Superior temporal gyrus (tissue), 1 donor: ENCODE measurements around the gene TYRP1.

ENCODE experiments used
- DNase-seq: peaks from one replicate; pipeline ENCODE4 v3.0.0-alpha.2; 2016; ENCODE audit errors: extremely low spot score

TYRP1 gene

GRCh38 chr9:12696931-12697622 is 3.9 kb downstream of the TYRP1 start:
- DNase-seq = no peak

GRCh38 chr9:12697719-12698118 is 4.5 kb downstream of the TYRP1 start:
- DNase-seq = no peak

- DNase-seq = no peak
Observed at GRCh38 chr9:12698266-12698665, 5.1 kb downstream of the TYRP1 start.

- no peak for DNase-seq
Observed at GRCh38 chr9:12698986-12699385, 5.8 kb downstream of the TYRP1 start.

GRCh38 chr9:12699529-12699928 is 6.3 kb downstream of the TYRP1 start:
- no peak for DNase-seq

- DNase-seq = no peak
Observed at GRCh38 chr9:12701126-12701525, 7.9 kb downstream of the TYRP1 start.

GRCh38 chr9:12702160-12702758 is 9.1 kb downstream of the TYRP1 start:
- DNase-seq = peak; percentile 76

GRCh38 chr9:12703996-12704395 is 10.8 kb downstream of the TYRP1 start:
- DNase-seq = no peak

GRCh38 chr9:12705738-12706391 is 12.7 kb downstream of the TYRP1 start:
- DNase-seq = no peak

GRCh38 chr9:12708562-12709298 is 15.5 kb downstream of the TYRP1 start:
- DNase-seq = no peak

- DNase-seq = no peak
Observed at GRCh38 chr9:12712532-12712931, 19.3 kb downstream of the TYRP1 start.

- no peak for DNase-seq
Observed at GRCh38 chr9:12715268-12715667, 22.1 kb downstream of the TYRP1 start.

GRCh38 chr9:12716823-12717600 is 23.8 kb downstream of the TYRP1 start:
- DNase-seq = peak; percentile 64

GRCh38 chr9:12717907-12718306 is 24.7 kb downstream of the TYRP1 start:
- no peak for DNase-seq

GRCh38 chr9:12718482-12719026 is 25.4 kb downstream of the TYRP1 start:
- peak; percentile 82 for DNase-seq

GRCh38 chr9:12719431-12719830 is 26.2 kb downstream of the TYRP1 start:
- peak; percentile 75 for DNase-seq

- DNase-seq = no peak
Observed at GRCh38 chr9:12720551-12720950, 27.4 kb downstream of the TYRP1 start.

GRCh38 chr9:12722131-12722530 is 28.9 kb downstream of the TYRP1 start:
- no peak for DNase-seq

GRCh38 chr9:12723409-12724028 is 30.3 kb downstream of the TYRP1 start:
- DNase-seq = peak; percentile 78

- no peak for DNase-seq
Observed at GRCh38 chr9:12726795-12727194, 33.6 kb downstream of the TYRP1 start.

- DNase-seq = no peak
Observed at GRCh38 chr9:12730198-12730597, 37.0 kb downstream of the TYRP1 start.
